GM12892 (cell line): ENCODE measurements around the gene LIPN. TPM values are rescaled to one million over a fixed set of nuclear protein-coding genes. Genes with fewer than 3 reads are reported as not detected.
"Not testable (repeated sequence)": the region's sequence is repeated elsewhere in the genome, so short reads cannot be mapped to it uniquely, and the experiment has no call there.

Experiments
- DNase-seq: peaks from one replicate; pipeline ENCODE4 v3.0.0; 2011; ENCODE audit not compliant: insufficient read length
- FAIRE-seq: peaks from 2 replicates; lab custom pipeline; 2011; peaks lifted over from hg19 to GRCh38; lab: Jason Lieb, UNC
- POLR2A ChIP-seq: IDR thresholded peaks from 2 replicates; pipeline ENCODE4 v1.6.1; 2011; ENCODE audit warnings: low read depth, low read length, control low read depth
- POLR2AphosphoS5 ChIP-seq: IDR thresholded peaks from 2 replicates; pipeline ENCODE4 v1.6.1; 2011; ENCODE audit warnings: low read depth, low read length, control low read depth
- TAF1 ChIP-seq: IDR thresholded peaks from 2 replicates; pipeline ENCODE4 v1.6.1; 2011; ENCODE audit warnings: low read depth, mild to moderate bottlenecking, control low read depth, low read length, borderline replicate concordance
- polyA plus RNA-seq: library from polyadenylated mRNA; unstranded; fragments of >200 nt; gene quantifications from one replicate; pipeline ENCODE4 v1.2.1, GENCODE V29; 2012; ENCODE audit warnings: missing spikeins, inconsistent platforms; ENCODE audit not compliant: missing spikeins

The LIPN gene, protein sequence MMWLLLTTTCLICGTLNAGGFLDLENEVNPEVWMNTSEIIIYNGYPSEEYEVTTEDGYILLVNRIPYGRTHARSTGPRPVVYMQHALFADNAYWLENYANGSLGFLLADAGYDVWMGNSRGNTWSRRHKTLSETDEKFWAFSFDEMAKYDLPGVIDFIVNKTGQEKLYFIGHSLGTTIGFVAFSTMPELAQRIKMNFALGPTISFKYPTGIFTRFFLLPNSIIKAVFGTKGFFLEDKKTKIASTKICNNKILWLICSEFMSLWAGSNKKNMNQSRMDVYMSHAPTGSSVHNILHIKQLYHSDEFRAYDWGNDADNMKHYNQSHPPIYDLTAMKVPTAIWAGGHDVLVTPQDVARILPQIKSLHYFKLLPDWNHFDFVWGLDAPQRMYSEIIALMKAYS
- not detected for polyA plus RNA-seq

DNA sequence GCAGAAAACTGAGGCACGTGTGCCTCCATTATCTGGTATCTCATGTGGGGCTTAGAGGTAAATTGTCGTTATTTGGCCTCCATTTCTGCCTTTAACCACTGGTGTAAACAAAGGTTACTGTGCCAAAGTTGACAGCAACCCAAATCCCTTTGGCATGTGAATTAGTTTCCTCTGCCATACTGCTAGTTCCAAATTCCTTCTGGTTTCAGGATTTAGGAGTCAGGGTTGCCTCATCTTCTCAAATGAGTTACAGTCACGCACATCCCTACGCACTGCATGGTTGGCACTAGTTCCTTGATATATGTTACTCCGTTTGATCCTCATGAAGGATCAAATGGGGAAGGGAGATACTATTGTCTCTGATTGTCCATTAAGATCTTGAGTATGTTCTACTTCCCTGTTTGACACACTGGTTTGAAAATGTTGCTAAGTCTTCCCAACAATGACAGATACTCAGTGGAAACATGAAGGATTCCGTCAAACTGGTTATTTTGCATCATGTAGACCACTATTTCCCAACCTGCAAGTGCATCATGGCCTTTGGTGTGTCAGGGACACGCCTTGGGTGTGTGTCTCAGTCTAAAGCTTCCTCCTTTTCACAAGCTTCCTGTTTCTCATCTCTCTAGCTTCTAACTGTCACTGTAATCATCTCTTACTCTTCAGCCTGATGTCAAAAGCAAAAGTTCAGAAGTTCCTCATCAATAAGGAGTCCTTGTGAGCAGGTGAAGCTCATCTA lies at the start of gene LIPN:
Gene LIPN, plus strand, starts transcription at position 655 of the 736 bp plus-strand sequence. CDS start 1,386 bp downstream, outside the sequence.
- TF ChIP-seq POLR2AphosphoS5 (no peak), POLR2A (no peak)
- DNase-seq (no peak), FAIRE-seq (peak; percentile 63)

DNA sequence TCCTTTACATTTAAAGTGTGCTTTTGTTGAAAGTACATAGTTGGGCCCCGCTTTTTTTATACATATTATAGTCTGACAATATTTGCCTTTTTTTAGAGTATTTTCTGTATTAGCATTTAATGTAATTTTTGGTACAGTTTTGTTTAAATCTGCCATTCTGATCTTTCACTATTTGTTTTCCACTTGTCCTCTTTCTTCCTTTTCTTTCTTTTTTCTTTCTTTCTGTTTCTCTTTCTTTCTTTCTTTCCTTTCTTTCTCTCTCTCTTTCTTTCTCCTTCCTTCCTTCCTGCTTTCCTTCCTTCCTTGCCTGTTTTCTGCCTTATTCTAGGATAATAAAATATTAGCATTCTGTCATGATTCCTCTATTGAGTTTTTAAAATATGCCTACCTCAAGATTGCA lies 44.3 kb upstream of the LIPN start:
- FAIRE-seq (no peak), DNase-seq (no peak)
- TF ChIP-seq TAF1 (no peak), POLR2A (no peak), POLR2AphosphoS5 (no peak)

DNA sequence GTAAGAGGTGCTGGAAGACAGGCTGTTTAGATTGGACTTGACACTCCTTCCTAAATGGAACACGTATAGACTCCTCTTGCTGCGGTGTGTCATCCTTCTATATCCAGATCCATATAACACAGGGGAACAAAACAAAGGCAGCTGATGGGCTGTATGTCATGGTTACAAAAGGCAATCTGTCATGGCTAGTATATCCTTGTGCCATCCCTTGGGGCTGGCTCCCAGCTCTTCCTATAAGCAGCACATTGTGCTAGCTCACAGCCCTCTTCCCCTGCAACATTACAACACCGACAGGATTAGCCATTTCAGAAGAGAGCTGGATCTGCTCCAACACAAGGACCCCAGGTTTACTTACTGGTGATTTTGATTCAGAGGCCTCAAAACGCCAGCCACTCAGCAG lies 38.4 kb upstream of the LIPN start:
- FAIRE-seq = peak; percentile 9
- DNase-seq = no peak
- TF ChIP-seq TAF1 (no peak), POLR2AphosphoS5 (no peak), POLR2A (no peak)

DNA sequence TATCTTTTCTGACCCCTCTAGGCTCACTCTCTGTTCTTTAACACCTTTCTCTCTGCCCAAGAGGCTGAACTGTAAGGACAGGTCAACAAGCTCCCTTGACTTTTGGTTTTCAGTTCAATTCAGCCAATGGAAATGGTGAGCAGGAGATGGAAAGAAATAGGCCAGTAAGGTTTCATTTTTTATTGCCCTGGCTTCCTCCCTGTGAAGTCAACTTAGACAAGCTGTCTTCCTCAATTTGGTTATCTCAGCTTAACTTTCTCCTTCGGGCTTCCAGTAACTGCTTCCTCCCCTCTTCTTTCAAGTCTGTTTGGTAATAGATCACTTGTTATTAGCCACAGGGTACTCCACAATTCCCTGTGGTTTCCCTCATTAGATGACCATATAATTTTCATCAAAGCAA lies 34.0 kb upstream of the LIPN start:
- FAIRE-seq (peak; percentile 70), DNase-seq (no peak)

DNA sequence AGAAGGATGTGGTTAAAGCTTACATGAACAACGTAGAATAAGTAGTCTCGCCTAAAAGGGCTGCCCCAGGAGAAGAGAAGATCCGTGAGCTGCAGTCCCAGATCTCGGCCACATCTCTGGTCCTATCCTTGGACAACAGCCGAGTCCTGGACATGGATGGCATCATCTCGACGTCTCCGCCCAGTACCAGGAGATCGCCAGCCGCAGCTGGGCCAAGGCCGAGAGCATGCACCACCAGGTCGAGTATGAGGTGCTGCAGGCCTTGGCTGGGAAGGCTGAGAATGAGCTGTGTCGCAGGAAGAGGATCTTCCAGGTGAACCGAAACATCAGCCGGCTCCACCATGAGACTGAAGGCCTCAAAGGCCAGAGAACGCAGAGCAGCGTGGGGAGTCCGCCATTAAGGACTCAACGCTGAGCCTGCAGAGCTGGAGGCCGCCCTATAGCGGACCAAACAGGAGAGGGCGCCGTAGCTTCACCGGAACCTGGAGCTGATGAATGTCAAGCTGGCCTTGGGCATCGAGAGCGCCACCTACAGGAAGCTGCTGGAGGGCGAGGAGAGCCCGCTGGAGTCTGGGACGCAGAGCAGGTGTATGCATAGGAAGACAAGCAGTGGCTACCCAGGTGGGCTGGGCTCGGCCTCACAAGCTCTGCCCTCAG lies 31.6 kb upstream of the LIPN start:
- DNase-seq (no peak), FAIRE-seq (no peak)
- TF ChIP-seq POLR2A (no peak), POLR2AphosphoS5 (no peak), TAF1 (no peak)

More for the DNA sequence above, 34.0 kb upstream of the LIPN start:
- TF ChIP-seq TAF1 = no peak
- no peak for TF ChIP-seq POLR2A
- TF ChIP-seq POLR2AphosphoS5 = no peak

DNA sequence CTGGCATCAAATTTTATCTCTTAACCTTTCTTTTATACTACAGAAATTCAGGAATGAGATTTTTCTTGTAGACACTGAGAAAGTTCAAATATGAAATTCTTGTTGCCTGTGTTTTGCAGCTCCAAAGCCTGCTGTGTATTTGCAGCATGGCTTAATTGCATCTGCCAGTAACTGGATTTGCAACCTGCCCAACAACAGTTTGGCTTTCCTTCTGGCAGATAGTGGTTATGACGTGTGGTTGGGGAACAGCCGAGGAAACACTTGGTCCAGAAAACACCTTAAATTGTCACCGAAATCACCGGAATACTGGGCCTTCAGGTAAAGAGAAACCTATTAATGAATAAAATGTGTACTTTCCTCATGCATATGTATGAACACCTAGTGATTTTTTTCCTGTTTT lies 29.0 kb upstream of the LIPN start:
- no peak for TF ChIP-seq TAF1
- no peak for TF ChIP-seq POLR2A
- TF ChIP-seq POLR2AphosphoS5 = no peak
- FAIRE-seq (no peak), DNase-seq (no peak)

DNA sequence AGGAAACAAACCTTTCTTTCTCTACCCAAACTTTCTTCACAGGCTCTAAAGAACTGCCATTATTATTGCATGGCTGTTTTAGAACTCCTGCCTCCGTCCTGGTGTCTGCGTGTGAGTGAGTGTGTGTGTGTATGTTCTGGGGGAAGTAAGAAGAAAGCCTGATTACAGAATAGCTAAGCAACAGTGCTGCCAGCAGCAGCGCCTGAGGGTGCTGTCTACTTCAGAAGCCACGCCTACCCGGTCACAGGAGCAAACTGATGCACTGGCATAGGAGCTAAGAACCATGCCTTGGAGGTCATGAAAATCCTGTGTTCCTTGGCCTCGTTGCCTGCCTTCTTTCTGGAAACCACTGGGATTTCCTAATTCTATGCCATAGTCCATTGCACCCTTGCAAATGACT lies 28.5 kb upstream of the LIPN start:
- no peak for TF ChIP-seq POLR2A
- TF ChIP-seq TAF1 = no peak
- no peak for TF ChIP-seq POLR2AphosphoS5
- DNase-seq = no peak
- FAIRE-seq = peak; percentile 17

DNA sequence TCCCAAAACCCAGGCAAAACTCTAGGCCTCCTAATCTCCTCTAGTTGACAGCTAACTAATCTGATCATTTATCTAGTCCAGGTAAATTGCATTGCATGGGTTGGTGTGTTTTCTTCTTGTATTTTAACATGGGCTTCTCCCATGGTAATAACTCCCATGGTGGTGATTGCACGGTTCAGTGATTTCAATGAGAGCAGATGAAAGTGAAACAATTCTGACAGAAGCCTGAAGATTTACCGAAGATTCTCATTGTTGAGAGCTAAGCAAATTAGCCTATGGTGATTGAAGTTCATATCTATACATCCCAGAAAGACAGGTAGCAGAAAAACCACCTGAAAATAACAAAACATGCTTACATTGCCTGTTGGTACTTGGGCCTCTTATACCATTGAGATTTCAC lies 26.6 kb upstream of the LIPN start:
- DNase-seq (no peak), FAIRE-seq (peak; percentile 46)
- TF ChIP-seq TAF1 (no peak), POLR2AphosphoS5 (no peak), POLR2A (no peak)

DNA sequence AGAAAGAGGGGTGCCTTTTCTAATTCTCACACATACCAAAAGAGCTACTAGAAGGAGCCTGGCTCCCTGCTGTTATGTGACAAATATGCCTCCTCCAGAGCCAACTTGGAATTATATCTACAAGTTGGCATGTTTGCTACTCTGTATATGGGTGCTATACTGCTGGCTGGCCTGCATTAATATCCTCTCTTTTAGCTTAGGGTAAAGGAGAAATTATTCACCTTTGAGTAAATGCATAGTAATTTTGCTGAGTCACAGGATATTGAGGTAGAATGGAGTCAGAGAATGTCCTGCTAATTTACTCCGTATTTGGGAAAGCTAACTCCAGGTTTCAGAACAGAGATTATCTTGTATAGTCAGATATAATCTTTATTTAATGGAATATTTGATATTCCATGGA lies 24.2 kb upstream of the LIPN start:
- FAIRE-seq = no peak
- TF ChIP-seq POLR2AphosphoS5 = no peak
- TF ChIP-seq POLR2A = no peak
- TF ChIP-seq TAF1 = no peak
- DNase-seq = no peak

DNA sequence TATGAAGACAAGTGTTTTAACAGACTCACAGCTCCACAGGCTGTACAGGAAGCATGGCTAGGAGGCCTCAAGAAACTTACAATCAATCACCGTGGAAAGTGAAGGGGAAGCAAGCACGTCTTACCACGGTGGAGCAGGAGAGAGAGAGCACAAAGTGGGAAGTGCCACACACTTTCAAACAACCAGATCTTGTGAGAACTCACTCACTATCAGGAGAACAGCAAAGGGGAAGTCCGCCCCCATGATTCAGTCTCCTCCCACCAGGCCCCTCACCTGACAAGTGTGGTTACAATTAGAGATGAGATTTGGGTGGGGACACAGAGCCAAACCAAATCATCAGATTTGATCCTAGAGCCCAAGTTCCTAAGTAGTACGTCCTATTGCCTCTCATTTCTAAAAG lies 17.9 kb upstream of the LIPN start:
- not testable (repeated sequence) for DNase-seq, FAIRE-seq

DNA sequence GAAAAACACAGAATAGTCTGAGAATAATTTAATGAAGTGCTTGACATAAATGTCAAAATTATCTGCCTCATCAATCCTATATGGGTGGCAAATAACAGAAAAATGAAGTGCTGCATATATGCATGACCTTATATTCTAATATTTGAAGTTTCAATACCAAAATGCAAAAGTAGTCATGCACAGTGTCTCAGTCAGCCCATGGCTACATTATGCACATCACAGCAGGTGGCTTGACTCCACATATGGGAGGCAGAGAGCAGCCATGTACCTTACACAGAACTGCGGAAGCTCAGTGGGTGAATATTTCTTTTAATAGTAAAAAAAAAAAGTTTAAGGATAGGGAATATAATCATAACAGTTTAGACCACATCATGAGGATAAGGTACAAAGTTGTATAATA lies 17.4 kb upstream of the LIPN start:
- FAIRE-seq = no peak

More for the DNA sequence above, 17.4 kb upstream of the LIPN start:
- DNase-seq = no peak
- TF ChIP-seq POLR2A = no peak
- no peak for TF ChIP-seq TAF1
- no peak for TF ChIP-seq POLR2AphosphoS5
